HL-60/S4 treated with phorbol 12-myristate 13-acetate at 8.2 ng/mL for 4 days and 3 days (cell line): Measurements from ENCODE around the gene ELOVL5.
"Not testable (repeated sequence)": the region's sequence is repeated elsewhere in the genome, so short reads cannot be mapped to it uniquely, and the experiment has no call there.

Experiments
- in situ Hi-C: fragments of 300-500 bp; cut with MboI; formaldehyde crosslinking; loops from 2 replicates; pipeline ENCODE4 v1.15.0; 2022; ENCODE audit warnings: low sequenced_read_pairs

Gene ELOVL5

DNA sequence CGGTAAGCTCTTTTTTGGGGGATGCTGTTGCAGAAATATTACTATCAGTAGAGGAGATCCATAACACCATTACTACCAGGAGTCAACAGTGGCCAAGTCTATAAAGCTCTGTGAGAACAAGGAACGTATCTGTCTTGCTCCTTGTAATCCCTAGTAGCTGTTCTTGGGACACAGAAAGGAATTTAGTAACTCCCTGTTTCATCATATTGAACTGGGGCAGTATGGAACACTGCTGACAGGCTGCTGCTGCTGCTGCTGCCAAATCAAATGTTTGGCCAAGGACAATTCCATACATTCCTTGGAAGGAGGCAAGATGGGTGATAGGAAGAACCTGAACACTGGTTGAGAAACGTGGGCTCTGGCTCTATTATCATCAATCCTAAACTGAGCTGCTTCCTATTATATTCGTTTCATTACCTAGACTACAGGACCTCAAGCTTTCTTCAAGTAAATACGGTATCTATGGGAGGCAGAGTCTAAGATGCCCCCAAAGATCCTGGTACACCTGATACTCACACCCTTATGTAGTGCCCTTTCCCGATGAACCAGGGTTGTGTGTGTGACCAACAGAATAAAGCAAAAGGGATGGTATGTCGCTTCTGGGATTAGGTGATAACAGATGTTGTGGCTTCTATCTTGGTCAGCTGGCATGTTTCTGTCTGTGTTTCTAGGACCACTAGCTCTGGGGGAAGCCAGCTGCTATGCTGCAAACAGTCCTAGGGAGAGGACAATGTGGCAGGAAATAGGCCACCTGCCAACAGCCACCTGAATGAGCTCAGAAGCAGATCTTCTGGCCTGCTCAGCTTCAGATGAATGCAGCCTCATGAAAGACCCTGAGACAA lies 39.5 kb downstream of the ELOVL5 start:
- in situ Hi-C loops, result no loop called here

DNA sequence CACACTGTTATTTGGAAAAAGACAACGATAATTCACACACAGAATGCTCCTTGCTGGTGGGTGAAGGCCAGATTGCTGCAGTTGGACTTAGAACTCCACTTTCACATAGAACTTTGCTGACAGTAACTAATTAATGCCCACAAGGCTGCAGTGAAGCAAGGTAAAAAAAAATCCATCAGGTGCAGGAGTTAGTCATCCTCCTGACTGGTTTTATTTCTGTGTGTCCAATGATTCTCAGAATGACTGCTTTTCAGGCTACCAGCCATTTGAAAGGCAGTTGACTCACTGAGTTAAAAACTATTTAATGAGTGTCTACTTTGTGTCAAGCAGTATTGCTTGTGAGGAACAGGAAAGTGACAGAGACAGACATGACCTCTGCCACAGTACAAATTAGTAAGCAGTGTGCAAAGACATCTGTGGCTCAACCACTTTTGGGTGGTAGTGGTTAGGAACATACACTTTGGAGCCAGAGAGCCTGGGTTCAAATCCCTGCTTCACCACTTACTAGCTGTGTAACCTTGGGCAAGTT lies 41.9 kb downstream of the ELOVL5 start:
- in situ Hi-C loops, result no loop called here

DNA sequence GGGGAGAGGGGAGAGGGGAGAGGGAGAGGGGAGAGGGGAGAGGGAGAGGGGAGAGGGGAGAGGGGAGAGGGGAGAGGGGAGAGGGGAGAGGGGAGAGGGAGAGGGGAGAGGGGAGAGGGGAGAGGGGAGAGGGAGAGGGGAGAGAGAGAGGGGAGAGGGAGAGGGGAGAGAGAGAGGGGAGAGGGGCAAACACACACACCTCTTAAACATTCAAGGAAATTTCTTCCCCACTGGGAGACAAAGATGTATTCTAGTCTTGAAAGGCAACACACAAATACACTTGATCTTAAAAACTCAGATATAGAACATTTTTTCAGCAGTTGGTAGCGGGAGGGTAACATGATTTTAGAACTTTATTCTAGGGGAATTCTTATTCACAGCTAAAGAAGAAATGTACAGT lies 42.5 kb downstream of the ELOVL5 start:
- in situ Hi-C loops, result not testable (repeated sequence)

DNA sequence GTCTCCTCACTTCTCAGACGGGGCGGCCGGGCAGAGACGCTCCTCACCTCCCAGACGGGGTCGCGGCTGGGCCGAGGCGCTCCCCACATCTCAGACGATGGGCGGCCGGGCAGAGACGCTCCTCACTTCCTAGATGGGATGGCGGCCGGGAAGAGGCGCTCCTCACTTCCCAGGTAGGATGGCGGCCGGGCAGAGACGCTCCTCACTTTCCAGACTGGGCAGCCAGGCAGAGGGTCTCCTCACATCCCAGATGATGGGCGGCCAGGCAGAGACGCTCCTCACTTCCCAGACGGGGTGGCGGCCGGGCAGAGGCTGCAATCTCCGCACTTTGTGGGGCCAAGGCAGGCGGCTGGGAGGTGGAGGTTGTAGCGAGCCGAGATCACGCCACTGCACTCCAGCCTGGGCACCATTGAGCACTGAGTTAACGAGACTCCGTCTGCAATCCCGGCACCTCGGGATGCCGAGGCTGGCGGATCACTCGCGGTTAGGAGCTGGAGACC lies 43.2 kb downstream of the ELOVL5 start:
- in situ Hi-C loops, result not testable (repeated sequence)

DNA sequence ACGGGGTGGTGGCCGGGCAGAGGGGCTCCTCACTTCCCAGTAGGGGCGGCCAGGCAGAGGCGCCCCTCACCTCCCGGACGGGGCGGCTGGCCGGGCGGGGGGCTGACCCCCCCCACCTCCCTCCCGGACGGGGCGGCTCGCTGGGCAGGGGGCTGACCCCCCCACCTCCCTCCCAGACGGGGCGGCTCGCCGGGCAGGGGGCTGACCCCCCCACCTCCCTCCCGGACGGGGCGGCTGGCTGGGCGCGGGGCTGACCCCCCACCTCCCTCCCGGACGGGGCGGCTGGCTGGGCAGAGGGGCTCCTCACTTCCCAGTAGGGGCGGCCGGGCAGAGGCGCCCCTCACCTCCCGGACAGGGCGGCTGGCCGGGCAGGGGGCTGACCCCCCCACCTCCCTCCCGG lies 43.8 kb downstream of the ELOVL5 start:
- in situ Hi-C loops, result not testable (repeated sequence)

DNA sequence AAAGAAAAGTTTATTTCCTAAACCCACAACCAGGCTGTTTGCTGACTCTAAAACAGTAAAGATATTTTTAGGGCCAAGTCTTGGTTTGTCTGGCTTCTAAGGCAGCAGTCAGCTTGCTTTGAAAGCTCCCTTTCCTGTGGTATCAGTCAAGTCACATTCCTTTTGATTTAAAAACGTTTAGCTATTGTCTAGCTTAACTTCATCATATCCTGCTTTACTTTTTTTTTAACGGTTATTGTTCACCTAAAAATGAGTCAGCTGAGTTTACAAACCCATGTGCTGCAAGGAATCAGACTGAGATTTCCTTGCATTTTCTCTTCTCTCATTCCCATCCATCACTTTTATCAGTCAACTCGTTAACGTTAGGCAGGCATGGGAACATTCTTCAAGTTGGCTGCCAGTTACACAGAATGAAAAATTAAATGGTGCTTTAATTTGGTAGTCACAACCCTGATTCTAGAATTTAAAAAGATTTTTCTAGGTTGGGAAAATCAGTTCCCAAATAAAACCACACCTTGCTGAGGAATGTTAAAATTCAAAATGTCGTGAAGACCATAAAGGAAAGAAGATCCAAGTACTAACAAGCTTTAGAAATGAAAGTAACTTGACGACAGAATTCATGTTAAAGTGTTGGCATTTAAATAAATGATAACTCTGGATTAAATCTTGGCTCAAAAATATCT lies 45.9 kb downstream of the ELOVL5 start:
- in situ Hi-C loops, result no loop called here

DNA sequence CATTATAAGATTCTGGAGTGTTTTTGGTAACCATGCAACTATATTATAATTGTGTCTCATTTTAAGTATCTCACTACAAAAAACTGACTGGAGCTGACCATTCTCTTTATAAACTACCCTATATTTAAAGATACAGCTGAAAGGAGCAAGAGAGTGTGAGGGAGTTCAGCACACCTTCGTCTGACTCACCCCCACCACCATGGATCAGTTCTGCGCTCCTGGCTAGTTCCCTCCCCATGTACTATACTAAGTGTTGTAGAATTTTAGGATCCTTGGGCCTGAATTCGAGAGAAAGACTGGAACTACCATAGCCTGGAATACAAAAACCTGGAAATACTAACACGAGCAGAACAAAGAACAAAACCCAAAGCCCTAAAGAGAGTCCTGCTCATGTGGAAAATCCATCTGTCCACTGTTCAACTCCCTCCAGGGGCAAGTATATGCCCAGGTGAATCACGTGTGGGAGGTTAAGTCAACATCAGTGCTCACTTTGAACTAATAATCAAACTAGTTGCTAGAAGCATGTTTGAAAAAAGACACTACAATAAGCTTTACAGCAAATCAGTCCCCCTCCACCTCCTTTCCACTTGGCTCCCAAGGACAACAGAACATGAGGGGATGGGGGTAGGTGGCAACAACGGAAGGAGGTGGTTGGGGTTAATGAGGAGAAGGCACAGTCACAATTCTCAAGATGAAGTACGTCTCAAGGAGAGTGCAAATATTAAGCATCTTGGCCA lies 46.8 kb downstream of the ELOVL5 start:
- in situ Hi-C loops, result no loop called here

DNA sequence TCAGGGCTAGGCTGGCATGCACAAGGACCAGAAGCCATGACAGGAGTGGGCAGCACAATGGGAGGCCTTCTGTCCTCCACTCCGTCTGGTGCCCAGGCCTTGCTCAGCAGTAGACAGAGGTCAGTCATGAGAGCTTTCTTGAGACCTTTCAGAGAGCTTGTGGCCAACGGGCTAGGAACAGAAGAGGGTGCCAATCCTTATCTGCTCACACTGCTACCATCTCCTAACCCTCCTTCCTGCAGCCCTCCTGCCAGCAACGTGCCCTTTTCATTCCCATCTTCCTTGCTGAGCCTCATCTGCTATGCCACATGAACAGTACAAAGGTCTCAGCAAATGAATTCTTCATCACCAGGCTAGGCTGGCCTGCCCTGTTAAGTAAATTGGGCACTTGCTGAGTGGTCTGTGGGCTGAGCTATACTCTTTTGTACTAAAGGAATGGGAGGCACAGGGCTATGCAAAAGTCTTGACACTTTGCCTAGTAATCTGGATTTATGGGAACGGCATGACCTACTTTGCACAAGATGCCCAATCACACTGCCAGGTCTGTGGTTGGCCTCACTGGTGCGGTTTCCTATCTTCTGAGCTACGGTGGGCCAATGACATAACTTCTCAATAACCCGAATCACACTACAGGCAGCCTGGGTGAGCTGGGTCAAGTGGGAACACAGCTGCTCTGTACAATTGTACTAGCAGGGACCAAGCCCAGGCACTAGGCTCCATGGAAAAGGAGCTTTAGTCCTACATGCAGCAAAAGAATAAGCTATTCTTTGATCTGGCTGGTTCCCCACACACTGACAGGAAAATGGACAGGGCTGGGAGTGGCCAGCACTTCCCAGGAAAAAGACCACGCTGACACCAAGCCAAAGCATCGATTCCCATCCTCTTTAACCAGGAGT lies 47.8 kb downstream of the ELOVL5 start:
- in situ Hi-C loops, result no loop called here

DNA sequence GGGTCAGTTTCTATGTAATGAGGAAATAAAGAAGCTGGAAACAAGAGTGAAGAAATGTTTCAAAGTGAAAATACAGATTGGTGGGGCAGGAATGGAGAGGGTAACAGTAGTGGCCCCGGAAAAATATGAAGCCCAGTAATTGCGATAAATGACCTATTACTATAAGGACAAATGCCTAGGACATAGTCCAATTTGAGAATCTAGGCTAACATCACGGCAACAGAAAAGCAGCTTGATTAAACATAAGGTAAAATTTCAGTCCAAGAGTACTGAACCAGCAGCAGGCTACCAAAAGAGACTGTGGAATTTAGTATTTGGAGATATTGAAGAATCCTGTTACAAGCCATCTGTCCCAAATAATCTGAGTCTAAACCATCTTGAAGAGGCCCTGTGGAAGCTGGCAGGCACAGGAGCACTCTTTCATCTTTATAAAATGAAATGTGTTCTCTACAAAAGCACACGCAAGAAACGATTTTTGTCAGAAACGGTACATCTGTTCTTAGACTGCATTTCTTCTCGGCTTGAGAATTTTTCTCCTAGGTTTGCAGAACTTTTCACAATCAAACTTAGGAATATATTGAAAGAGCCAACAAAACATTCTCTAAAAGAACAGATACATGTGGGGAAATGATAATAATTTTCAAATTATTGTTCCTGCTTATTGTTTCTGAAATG lies 49.3 kb downstream of the ELOVL5 start:
- in situ Hi-C loops, result no loop called here

DNA sequence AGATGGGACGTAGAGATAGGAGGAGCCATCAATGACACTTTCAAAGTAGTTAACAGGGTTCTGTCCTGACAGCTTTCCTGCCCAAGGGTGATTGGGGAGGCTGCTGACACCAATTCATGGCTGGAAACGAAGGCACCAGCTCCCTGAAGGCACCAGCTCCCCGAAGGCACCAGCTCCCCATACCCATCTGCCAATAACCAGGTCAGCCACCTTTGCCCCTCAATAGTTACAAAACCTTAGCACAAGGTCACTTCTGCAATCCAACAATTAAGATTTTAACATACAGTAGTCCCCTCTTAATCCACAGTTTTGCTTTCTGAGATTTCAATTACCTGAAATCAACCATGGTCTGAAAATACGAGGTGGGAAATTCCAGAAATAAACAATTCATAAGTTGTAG lies 51.7 kb downstream of the ELOVL5 start:
- in situ Hi-C loops, result no loop called here

DNA sequence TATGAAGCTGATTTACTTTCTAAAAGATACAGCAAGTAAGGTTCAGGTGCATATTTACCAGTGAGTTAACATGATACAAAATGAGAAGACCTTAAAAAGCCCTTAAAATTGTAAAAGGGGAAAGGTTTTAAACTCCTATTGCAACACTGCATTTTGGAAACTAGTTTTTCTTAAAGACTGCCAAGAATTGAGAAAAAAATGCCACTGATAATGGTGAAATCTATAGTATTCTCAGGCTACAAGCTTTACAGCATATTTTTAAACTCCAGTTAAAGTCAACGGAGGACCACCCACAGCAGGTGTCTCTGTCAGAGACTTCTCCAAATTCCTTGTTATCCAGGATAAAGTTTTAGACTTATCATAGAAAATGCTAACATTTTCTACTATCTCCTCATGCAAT lies 53.6 kb downstream of the ELOVL5 start:
- in situ Hi-C loops, result no loop called here

DNA sequence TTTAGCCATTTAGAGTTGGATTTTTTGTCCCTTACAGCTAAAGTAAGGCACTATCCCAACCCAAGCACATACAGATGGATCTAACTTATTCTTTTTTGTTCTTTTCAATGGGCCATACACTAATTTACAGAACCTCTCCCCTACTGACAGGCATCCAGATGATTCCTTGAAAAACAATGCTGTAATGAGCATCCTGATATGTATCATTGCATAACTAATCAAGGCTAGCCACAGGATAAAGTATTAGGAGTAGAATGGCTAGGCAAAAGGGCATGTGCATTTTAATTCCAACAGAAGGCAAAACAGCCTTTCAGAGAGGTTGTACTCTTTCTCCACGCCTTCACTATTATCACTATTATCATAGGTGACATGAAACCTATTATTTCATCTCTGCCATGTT lies 54.1 kb downstream of the ELOVL5 start:
- in situ Hi-C loops, result no loop called here

DNA sequence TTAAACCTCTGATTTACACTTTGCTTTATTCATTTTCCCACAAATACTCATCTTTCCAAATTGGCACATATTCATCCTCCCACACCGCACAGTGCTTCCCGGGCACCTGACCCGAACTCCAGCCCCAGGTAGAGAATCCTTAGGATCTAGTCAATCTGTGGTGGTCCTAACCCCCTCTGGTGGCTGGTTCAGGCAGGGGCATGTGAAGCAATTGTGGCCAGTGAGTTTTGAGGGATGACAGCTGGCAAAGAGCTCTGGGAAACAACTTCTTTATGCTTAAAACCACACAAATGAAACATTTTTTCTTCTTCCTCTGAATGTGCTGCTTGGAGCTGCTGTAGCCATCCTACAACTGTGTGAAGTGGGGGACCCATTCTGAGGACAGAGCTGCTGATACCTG lies 54.7 kb downstream of the ELOVL5 start:
- in situ Hi-C loops, result no loop called here

DNA sequence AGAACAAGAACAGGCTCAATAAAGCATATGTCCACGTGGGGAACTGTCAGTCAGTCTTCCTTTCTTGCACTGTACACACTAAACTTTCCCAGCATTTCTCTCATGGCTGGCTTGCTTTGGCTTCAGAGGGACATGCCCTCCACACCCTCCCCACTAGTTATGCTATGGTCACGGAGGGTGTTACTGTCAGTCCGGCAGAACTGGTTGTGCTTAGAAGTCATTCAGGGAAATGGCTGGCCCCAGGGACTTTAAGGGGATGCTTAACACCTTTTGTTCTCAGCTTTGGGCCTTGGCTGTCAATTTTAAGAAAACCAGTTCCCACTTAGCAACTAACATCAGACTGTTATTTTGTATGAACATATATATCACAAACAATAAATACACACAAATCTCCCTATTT lies 55.1 kb downstream of the ELOVL5 start:
- in situ Hi-C loops, result no loop called here

DNA sequence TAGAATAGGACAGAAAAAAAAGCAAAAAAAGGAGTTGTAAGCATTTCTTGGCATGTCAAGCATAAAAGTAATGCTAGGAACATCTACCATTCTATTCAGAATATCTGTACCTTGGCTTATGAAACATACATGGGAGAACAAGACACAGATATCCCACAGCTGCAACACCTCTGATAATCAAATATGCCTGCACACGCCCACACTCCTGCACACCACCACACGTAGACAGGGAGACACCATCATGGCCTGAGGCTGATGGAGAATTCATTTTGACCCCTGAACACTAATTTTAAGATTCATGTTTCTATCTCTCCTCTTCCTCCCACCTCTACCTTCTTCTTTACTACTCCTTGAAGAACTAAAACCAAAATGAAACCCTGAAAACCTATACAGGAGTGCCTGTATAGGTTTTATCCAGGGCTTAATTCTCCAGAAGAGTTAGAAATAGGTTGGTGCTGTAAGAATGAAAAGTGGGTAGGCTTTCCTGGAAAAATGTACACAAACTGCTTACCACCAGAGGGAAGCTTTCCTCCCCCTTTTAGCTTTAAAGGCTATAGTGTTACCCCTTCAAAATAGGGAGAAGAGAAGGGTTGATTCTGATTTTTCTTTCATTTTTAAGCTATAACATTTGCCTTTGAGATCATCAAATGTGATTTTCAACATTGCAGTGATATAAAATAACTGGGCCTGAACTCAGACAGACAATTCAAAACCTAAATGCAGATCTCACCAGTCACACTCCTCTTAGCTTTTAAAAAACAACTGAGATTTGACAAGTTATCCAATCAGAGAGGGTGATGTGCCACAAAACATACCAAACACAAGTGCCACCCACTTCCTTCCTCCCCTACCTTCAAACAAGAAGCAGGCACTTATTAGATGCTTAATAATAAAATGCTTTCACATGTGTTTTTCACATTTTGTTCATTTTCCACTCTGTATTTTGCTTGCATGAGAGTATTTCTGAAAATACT lies 57.9 kb downstream of the ELOVL5 start:
- in situ Hi-C loops, result no loop called here

DNA sequence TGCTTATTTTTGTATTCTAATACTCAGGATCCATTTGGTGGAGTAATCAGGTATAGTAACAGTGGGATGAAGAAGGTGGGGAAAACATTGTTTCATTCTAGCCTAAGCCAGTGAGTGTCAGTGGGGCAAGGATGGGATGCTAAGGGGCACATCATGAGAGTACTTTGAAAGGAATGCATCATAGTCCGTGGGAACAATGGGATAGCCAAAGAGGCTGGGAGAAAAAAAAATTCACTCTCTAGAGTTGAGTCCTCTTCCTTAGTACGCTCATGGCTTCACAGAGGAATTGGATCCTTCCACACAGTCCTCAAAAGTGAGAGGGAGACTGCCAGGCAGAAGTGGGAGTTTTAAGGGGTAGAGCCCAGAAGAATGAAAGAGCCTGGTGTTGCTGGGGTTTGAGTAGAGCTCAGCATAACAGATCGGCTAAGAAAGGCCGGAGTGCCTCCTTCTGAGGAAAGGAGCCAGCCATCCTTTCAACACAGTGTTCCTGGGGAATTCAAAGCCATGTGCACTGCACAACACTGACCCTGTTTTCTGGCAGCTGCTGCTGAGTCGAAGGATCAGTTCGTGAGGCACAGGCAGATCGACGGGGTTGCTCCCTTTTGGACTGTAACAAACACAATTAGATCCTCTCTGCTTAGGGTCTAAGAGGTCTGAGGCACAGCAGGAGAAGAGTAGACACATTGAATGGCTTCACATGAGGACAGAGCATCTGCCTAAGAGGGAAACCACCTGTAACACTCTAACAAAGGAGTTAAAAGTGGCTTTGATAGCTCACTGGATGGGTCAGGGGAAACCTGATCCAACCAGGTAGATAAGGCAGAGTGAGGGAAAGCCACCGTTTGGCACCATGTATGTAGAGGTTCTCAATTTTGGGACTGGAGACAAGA lies 61.2 kb downstream of the ELOVL5 start:
- in situ Hi-C loops, result no loop called here

DNA sequence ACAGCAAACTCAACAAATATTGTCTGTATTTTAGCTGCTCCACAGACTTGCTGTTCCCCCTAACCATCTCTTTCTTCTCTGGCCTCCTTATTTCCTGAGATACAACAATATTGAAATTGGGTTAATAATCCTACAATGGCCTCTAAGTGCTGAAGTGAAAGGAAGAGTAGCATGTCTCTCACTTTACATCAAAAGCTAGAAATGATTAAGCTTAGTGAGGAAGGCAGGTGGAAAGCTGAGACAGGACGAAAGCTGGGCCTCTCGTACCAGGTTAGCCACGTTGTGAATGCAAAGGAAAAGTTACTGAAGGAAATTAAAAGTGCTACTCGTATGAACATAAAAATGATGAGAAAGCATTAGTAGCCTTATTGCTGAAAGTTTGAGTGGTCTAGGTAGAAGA lies 63.8 kb downstream of the ELOVL5 start:
- in situ Hi-C loops, result no loop called here

DNA sequence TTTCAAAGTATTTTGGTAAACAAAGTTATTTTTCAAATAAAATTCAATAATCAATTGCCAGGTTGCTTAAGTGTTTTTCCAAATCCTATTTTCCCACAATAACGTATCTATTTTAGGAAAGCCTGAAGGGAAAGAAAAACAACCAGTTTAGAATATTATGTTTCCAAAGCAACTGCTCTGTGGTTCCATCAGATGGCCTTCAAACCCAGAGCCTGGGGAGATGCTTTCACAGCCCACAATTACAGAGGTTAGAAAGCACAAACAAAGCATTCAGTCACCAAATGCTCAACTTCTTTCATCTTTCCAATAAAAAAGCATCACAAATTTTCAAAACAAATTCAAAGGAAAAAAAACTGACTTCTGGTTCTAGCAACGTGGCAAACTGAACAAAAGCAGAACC lies 66.0 kb downstream of the ELOVL5 start:
- in situ Hi-C loops, result no loop called here
